ENCODE results near the gene RNF17. TPM values are rescaled to one million over a fixed set of nuclear protein-coding genes. Genes with fewer than 3 reads are reported as not detected.

Gene RNF17
- total RNA-seq, 2 donors from 2014 or later, result not detected

- no peak for DNase-seq (ENCODE audit: low spot score)
- no peak for ATAC-seq
- Mint-ChIP-seq H3K27me3 (peaks cover 15 to 17% of the 10 kb centered on the region in 2 donors), H3K9me3 (no peaks in the 10 kb centered on the region), H3K4me1 (ENCODE audit: low read depth in 2 of 2) (no peaks in the 10 kb centered on the region), H3K4me3 (no peak overlapping the region), H3K27ac (no peak overlapping the region), H3K36me3 (no peaks in the 10 kb centered on the region)
Measured at GRCh38 chr13:24878340-24878739, 114.4 kb downstream of the RNF17 start.

GRCh38 chr13:24882665-24883064 is 118.7 kb downstream of the RNF17 start:
- DNase-seq (ENCODE audit: low spot score) (no peak), ATAC-seq (no peak)
- H3K4me1 Mint-ChIP-seq (ENCODE audit: low read depth in 2 of 2), result no peaks in the 10 kb centered on the region
- no peak overlapping the region for H3K4me3 Mint-ChIP-seq
- no peaks in the 10 kb centered on the region for H3K9me3 Mint-ChIP-seq
- H3K27me3 Mint-ChIP-seq, result no peaks in the 10 kb centered on the region
- peaks cover 13% of the 10 kb centered on the region for H3K36me3 Mint-ChIP-seq
- no peak overlapping the region for H3K27ac Mint-ChIP-seq

- Mint-ChIP-seq H3K36me3 (peaks cover 23% of the 10 kb centered on the region), H3K4me1 (ENCODE audit: low read depth in 2 of 2) (peaks cover 0 to 8% of the 10 kb centered on the region in 2 donors)
Measured at GRCh38 chr13:24887759-24888158, 123.8 kb downstream of the RNF17 start.

DNA sequence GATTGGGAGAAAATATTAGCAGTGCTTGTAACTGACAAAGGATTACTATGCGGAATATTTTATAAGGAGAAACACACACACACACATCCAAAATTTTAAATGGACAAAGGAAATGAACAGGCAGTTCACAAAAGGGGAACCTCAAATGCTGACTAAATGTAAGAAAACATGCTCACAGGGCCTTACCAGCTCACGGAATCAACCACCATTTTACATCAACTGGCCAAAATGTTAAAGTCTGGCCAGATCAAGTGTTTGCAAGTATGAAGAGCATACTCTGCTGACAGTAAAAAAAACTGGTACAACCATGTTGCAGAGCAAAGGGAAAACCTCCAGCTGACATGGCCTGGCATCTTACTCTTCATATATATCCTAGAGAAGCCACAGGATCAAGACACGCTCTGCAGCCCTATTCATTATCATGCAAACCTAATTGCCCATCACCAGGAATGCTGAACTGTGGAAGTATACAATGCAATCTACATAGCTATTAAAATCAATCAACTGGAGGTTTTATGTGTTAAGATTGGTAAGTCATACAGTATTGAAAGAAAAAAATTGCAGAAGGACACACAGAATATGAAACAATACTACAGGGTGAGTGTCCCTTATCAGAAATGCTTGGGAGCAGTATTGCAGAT is 124.4 kb downstream of the RNF17 start:
- Mint-ChIP-seq H3K4me1 (ENCODE audit: low read depth in 2 of 2) (peaks cover 0 to 8% of the 10 kb centered on the region in 2 donors), H3K4me3 (no peak overlapping the region), H3K27me3 (no peaks in the 10 kb centered on the region), H3K36me3 (peaks cover 25% of the 10 kb centered on the region), H3K9me3 (no peaks in the 10 kb centered on the region), H3K27ac (no peak overlapping the region)
- DNase-seq (ENCODE audit: low spot score) (no peak), ATAC-seq (no peak)

More at GRCh38 chr13:24887759-24888158, 123.8 kb downstream of the RNF17 start:
- DNase-seq (ENCODE audit: low spot score) (no peak), ATAC-seq (no peak)
- Mint-ChIP-seq H3K27ac (no peak overlapping the region), H3K4me3 (no peak overlapping the region), H3K9me3 (no peaks in the 10 kb centered on the region), H3K27me3 (no peaks in the 10 kb centered on the region)

DNA sequence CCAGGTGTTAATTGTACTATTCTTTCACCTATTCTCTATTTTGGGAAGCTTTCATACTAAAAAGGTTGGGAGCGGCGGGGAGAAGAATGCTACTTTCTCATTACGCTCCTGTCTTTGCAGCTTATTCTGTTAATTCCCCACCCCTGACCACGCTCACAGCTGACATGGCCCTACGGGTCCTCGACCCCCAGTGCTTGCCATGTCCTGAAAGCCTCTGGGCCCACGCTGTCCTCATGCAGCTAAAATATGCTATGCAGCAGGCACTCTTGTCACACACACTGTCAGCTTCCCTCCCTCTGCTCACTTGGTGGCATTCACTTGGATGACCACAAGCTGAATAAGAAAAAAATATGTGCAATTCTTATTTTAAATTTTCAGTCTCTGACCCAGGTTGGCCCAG is 126.3 kb downstream of the RNF17 start:
- no peak for ATAC-seq
- peaks cover 17% of the 10 kb centered on the region for H3K36me3 Mint-ChIP-seq

DNA sequence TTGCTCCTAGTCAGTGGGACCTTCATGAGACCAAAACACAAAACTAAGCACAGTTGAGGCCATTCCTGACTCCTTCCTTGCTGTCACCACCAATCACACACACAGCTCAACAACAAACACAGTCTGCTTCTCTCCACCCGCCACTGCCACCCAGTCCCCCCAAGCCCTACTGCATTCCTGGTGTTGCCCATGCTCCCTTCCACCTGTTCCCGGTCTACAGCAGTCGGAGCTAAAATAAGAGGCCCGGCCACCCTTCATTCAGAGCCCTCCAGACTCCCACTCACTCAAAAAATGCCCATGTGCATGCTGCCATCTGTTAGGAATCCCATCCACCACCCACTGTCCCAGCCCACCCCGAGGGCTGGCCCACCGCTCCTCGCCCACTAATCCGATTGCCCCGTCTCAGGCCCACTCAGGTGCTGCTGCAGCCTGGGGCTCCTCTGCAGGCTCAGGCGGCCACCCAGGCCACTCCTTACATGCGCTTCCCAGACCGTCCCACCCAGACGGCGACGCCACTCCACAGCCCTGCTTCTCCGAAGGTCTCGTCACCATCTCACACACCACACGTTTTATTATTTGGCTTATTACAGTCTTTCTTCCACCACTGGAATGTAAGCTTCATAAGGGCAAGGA is 127.6 kb downstream of the RNF17 start:
- no peak overlapping the region for H3K4me3 Mint-ChIP-seq

More for the DNA sequence above, 126.3 kb downstream of the RNF17 start:
- H3K4me1 Mint-ChIP-seq (ENCODE audit: low read depth in 2 of 2), result peaks cover 0 to 8% of the 10 kb centered on the region in 2 donors
- H3K27ac Mint-ChIP-seq, result no peak overlapping the region
- no peak for DNase-seq (ENCODE audit: low spot score)
- H3K4me3 Mint-ChIP-seq, result no peak overlapping the region
- H3K27me3 Mint-ChIP-seq, result no peaks in the 10 kb centered on the region
- H3K9me3 Mint-ChIP-seq, result no peaks in the 10 kb centered on the region

DNA sequence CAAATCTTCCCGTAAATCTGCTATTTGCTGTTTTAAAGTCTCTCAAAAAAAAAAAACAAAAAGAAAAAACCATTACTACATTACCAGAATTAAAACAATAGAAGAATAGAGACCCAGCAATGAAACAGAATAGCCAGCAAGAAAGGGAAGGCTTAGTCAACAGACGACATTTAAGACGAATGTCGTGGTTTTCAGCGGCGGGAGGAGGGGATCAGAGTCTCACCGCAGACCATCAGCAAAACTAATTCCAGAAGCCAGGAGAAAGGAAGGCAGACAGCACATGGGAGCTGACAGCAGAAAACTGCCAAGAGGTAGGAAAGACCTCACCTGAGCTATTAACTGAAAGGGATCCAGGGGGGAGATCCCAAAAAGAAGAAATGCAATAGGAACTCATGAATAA is 128.9 kb downstream of the RNF17 start:
- Mint-ChIP-seq H3K9me3 (no peaks in the 10 kb centered on the region), H3K27ac (no peak overlapping the region), H3K4me1 (ENCODE audit: low read depth in 2 of 2) (peaks cover 0 to 8% of the 10 kb centered on the region in 2 donors), H3K27me3 (no peaks in the 10 kb centered on the region), H3K4me3 (no peak overlapping the region), H3K36me3 (peaks cover 11% of the 10 kb centered on the region)
- DNase-seq (ENCODE audit: low spot score) (no peak), ATAC-seq (no peak)

More for the DNA sequence above, 127.6 kb downstream of the RNF17 start:
- Mint-ChIP-seq H3K9me3 (no peaks in the 10 kb centered on the region), H3K4me1 (ENCODE audit: low read depth in 2 of 2) (peaks cover 0 to 8% of the 10 kb centered on the region in 2 donors), H3K27ac (no peak overlapping the region), H3K27me3 (no peaks in the 10 kb centered on the region), H3K36me3 (peaks cover 11% of the 10 kb centered on the region)
- no peak for DNase-seq (ENCODE audit: low spot score)
- ATAC-seq, result no peak

DNA sequence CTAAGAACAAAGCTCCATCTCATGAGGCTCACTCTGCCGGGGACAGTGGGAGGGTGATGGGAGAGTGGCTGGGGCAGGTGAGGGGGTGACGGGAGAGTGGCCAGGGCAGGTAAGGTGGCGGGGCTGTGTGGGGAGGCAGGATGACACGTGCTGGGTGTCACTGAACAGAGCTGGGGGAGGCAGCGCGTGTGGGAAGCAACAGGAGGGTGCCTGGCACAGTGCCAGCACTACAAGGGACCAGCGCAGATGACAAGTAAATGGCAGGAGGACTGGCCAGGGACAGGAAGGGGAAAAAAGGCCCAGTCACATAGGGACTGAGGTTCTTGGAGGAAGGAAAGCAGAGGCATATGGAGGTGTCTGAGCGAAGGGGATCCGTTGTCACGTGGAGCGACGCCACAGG is 129.9 kb downstream of the RNF17 start:
- ATAC-seq (no peak), DNase-seq (ENCODE audit: low spot score) (no peak)
- Mint-ChIP-seq H3K27me3 (no peaks in the 10 kb centered on the region), H3K9me3 (no peaks in the 10 kb centered on the region), H3K4me1 (ENCODE audit: low read depth in 2 of 2) (peaks cover 0 to 8% of the 10 kb centered on the region in 2 donors), H3K27ac (no peak overlapping the region), H3K36me3 (peaks cover 11% of the 10 kb centered on the region), H3K4me3 (no peak overlapping the region)

DNA sequence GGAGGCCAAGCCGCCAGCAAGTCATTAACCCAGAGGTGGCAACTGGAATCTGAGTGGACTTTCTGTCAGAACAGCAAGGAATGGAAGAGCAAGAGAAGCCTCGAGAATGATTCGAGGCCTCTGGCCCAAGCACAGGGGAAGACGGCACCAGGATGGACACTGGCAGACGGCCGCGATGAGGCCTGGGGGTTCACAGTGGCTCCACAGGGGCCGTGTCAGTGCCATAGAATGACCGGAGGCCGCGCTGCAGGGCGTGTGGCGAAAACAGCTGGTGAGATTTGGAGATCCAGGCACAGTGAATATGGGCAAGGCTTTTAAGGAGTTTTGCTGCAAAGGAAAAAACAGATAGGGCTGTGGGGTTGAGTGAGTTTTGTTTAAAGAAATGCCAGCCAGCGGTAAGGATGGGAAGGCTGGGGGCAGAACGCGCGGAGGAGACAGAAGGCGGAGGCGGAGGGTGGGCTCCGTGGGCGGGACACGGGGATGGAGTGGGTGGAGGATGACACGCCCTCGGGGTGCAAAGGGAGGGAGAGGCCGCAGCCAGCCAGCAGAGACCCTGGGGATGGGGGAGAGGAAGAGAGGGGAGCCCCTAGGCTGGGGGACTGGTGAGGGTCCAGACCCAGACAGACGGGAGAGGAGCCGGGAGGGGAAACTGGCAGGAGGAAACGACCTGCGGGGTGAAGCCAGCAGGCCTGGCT is 130.5 kb downstream of the RNF17 start:
- ATAC-seq (no peak), DNase-seq (ENCODE audit: low spot score) (no peak)
- no peak overlapping the region for H3K4me3 Mint-ChIP-seq
- H3K4me1 Mint-ChIP-seq (ENCODE audit: low read depth in 2 of 2), result peaks cover 0 to 8% of the 10 kb centered on the region in 2 donors
- H3K9me3 Mint-ChIP-seq, result no peaks in the 10 kb centered on the region
- no peak overlapping the region for H3K27ac Mint-ChIP-seq
- H3K36me3 Mint-ChIP-seq, result peaks cover 13% of the 10 kb centered on the region
- no peaks in the 10 kb centered on the region for H3K27me3 Mint-ChIP-seq

- Mint-ChIP-seq H3K27me3 (no peaks in the 10 kb centered on the region), H3K4me1 (ENCODE audit: low read depth in 2 of 2) (peaks cover 0 to 8% of the 10 kb centered on the region in 2 donors), H3K27ac (no peak overlapping the region), H3K36me3 (peaks cover 18% of the 10 kb centered on the region), H3K9me3 (no peaks in the 10 kb centered on the region), H3K4me3 (no peak overlapping the region)
- no peak for ATAC-seq
- DNase-seq (ENCODE audit: low spot score), result no peak
Measured at GRCh38 chr13:24894972-24895300, 131.0 kb downstream of the RNF17 start.

DNA sequence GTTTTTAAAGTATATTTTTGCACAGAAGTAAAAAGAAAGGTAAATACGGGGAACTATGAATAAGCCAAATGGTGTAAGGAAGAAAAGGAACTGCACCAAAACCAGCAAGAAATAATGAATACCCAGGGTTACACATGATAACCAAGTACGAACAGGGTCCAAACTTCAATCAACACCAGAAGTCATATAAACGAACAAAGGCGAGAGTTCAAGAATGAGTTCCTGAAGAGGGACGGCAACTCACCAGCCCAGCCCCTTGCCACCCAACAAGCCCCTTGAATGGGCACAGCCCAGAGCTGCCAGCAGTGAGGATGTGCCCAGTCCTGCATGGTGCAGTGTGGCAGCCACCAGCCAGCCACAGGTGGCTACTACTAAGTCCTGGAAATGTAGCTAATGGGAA is 132.1 kb downstream of the RNF17 start:
- Mint-ChIP-seq H3K27me3 (no peaks in the 10 kb centered on the region), H3K9me3 (no peaks in the 10 kb centered on the region), H3K4me1 (ENCODE audit: low read depth in 2 of 2) (peaks cover 0 to 5% of the 10 kb centered on the region in 2 donors), H3K4me3 (no peak overlapping the region), H3K27ac (no peak overlapping the region), H3K36me3 (peaks cover 17% of the 10 kb centered on the region)
- ATAC-seq (no peak), DNase-seq (ENCODE audit: low spot score) (no peak)

- Mint-ChIP-seq H3K4me3 (no peak overlapping the region), H3K27me3 (no peaks in the 10 kb centered on the region), H3K27ac (no peak overlapping the region), H3K36me3 (peaks cover 16% of the 10 kb centered on the region), H3K4me1 (ENCODE audit: low read depth in 2 of 2) (no peaks in the 10 kb centered on the region), H3K9me3 (no peaks in the 10 kb centered on the region)
- DNase-seq (ENCODE audit: low spot score) (no peak), ATAC-seq (no peak)
Measured at GRCh38 chr13:24897293-24897692, 133.3 kb downstream of the RNF17 start.

DNA sequence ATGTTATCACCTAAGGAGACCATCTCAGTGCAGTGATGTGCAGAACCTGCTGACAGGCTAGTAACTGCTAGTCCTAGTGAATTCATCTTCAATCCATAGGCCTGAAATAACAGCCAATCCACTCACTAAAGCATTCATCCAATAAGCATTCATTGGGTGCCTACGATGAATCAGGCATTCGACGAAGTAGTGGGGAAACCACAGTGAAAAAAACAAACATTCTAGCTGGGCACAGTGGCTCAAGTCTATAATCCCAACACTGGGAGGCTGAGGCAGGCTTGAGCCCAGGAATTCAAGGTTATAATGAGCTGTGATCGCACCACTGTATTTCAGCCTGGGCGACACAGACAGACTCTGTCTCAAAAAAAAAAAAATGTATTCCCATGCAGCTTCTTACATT is 135.6 kb downstream of the RNF17 start:
- Mint-ChIP-seq H3K9me3 (no peaks in the 10 kb centered on the region), H3K4me3 (no peak overlapping the region), H3K27ac (no peak overlapping the region), H3K4me1 (ENCODE audit: low read depth in 2 of 2) (no peaks in the 10 kb centered on the region), H3K27me3 (no peaks in the 10 kb centered on the region), H3K36me3 (peaks cover 14% of the 10 kb centered on the region)
- ATAC-seq, result no peak
- DNase-seq (ENCODE audit: low spot score), result no peak

DNA sequence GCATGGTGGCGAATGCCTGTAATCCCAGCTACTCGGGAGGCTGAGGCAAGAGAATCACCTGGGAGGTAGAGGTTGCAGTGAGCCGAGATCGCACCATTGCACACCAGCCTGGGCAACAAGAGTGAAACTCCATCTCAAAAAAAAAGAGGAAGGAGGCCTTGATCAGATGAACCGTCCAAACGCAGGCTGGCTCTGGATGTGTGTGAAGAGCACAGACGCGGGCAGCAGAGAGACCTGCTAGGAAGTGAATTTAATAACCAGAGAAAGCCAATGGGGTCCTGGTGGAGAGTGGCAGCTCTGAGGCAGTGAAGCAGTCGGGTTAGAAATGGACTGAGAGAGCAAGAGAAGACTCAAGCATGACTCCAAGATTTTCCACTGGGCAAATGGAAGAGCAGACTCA is 136.5 kb downstream of the RNF17 start:
- H3K4me3 Mint-ChIP-seq, result no peak overlapping the region
- no peak for ATAC-seq

More for the DNA sequence above, 136.5 kb downstream of the RNF17 start:
- Mint-ChIP-seq H3K36me3 (peaks cover 17% of the 10 kb centered on the region), H3K9me3 (no peaks in the 10 kb centered on the region), H3K4me1 (ENCODE audit: low read depth in 2 of 2) (peaks cover 0 to 3% of the 10 kb centered on the region in 2 donors), H3K27me3 (no peaks in the 10 kb centered on the region), H3K27ac (no peak overlapping the region)
- DNase-seq (ENCODE audit: low spot score), result no peak

Data from natural killer cell treated with Interleukin-12 subunit alpha and Interleukin-12 subunit beta and Interleukin-15 and Interleukin-18, amount 100 ng/mL, for 72 hours (primary cell).